Measurements from ENCODE around the gene BCAS3. TPM values are rescaled to one million over a fixed set of nuclear protein-coding genes. Genes with fewer than 3 reads are reported as not detected.

Gene BCAS3
- total RNA-seq, 1 donor from 2014 or later: 15.6 TPM

DNA sequence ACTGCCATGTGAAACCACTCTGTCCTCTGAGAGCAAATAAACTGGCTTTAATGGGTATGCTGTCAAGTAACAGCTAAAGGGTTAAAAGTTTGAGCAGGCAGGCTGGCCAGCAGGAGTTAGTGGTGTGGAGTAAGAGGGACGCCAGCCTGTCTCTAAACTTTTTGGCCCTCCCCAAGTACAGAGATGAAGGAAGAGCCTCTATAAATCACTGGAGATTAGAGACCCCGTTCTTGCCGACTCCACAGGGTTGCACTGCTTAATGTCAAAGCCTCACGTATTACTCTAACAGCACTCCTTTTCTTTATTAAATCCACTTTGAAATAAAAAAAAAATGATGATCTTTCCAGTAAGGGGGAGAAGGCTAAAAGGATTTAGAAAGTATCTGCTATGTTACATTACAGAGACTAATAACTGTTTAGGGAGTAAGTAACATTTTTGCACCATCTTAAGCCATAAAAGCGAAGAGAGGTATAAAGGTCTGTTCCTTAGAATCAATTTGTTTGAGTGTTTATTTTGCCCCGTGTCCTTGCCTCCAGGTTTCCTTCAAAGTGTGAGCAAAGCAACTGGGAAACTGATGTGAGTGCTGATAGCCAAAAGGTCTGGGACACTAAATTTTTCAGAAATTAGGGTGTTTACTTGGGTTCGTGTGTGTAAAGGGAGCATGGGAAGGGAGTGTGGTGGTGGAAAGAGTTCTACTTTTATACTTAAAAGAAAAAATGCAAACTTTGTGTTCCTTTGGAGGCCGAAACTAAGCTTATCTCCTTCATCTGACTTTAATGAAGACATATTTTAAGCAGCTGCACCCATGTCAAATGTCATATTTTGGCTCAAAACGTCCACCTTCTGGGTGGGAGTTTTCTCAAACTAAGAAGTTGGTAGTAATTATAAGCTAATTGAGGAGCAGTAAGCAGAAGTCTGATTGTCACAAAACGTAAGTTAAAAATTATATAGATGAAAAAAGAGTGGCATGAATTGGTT, 612.0 kb downstream of the BCAS3 start:
- ATAC-seq (ENCODE audit: poor library complexity): no peak

DNA sequence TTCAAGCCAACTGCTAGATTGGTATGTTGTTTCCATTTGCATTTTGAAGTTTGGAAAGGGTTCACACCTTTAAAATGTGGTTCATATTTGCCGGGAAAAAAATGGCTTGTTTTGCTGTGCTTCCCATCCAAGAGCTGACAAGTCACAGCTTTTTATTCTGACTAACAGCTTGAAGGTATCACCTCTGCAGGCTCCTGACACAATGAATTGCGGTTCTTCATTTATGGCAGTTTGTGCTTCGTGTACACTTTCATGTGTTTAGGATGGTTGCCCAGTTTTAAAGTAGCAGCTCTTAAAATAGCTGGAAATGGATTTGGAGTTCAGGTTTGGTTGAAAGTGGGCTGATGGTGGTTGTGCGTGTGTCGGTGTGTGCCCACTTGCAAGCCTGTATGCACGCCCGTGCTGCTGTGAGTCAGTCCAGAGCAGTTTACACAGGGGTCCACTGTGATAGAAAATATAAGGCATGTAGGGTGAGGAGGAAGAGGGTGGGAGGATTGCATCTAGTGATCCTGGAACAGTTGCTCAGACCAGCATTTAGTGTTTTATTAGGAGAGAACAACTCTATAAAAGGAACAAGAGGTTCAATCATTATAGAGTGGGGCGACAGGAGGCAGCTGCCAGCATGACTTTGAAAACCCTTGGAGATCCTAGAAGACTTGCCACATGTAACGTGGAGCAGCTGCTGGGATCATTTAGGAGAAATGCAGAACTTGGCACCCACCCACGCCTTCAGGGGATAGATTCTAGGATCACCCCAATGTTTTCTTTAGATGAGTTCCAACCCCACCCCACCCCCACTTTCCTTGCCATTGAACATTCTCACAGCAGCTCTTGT, 614.0 kb downstream of the BCAS3 start:
- ATAC-seq (ENCODE audit: poor library complexity) (peak; percentile 27), DNase-seq (no peak)
- intact Hi-C loops (cut with DNase I): no loop called here

More for the DNA sequence above, 612.0 kb downstream of the BCAS3 start:
- intact Hi-C loops (cut with DNase I): no loop called here
- no peak for DNase-seq

DNA sequence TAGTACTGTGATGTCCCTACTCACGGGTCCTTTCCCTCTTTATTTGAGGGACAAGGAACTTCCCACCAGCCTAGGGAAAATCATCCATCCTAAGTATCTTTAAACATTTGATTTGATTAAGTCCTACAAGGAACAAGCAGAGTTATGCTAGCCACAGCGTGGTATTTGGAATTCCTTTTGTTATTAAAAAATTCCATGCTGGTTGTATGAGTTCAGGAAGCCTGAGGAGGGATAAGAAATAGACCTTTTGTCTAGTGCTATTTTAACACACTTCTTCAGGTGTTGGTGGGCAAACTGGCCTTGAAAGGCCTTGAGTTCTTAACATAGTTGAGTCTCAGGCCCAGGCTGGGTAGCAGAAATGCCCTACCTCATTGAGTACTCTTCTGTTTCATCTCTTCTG, 616.6 kb downstream of the BCAS3 start:
- DNase-seq: no peak
- no peak for ATAC-seq (ENCODE audit: poor library complexity)
- intact Hi-C loops (cut with DNase I): no loop called here

DNA sequence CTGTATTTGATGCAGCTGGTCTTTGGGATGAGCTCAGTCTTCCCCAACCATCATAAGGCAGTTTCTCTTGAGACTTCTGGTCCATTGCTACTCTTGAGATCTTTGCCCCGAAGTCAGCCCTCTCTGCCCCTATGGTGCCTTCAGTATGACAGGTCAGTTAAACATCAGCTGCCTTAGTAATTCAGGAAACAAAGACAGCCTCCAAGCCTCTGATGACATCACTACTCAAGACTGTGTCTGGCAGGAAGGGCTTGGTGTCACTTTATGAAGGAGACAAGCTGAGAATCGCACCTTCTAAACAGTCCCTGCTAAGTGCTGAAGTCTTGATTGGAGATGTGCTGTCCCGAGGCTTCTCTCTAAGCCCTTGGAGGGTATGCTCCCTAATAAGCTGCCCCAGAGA, 617.1 kb downstream of the BCAS3 start:
- DNase-seq (no peak), ATAC-seq (ENCODE audit: poor library complexity) (peak; percentile 18)
- intact Hi-C loops (cut with DNase I): no loop called here

DNA sequence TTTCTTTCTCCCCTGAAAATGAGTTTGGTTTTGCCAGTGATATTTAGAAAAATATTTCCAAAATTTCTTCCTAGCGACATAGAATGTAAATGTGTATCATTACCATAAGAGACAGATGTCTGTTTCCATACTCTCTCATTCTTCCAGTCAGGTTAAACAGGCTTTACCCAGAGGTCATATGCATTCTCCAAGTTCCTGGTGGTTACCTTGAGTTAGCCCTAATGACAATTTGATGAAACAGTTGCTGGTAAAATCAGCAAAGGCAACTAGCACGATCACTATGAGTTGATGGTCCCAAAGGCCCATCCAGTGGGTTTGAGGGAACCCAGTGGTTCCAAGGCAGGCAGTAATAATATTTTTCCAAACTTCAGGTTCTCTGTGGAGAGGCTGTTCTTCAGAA, 618.4 kb downstream of the BCAS3 start:
- intact Hi-C loops (cut with DNase I): no loop called here

DNA sequence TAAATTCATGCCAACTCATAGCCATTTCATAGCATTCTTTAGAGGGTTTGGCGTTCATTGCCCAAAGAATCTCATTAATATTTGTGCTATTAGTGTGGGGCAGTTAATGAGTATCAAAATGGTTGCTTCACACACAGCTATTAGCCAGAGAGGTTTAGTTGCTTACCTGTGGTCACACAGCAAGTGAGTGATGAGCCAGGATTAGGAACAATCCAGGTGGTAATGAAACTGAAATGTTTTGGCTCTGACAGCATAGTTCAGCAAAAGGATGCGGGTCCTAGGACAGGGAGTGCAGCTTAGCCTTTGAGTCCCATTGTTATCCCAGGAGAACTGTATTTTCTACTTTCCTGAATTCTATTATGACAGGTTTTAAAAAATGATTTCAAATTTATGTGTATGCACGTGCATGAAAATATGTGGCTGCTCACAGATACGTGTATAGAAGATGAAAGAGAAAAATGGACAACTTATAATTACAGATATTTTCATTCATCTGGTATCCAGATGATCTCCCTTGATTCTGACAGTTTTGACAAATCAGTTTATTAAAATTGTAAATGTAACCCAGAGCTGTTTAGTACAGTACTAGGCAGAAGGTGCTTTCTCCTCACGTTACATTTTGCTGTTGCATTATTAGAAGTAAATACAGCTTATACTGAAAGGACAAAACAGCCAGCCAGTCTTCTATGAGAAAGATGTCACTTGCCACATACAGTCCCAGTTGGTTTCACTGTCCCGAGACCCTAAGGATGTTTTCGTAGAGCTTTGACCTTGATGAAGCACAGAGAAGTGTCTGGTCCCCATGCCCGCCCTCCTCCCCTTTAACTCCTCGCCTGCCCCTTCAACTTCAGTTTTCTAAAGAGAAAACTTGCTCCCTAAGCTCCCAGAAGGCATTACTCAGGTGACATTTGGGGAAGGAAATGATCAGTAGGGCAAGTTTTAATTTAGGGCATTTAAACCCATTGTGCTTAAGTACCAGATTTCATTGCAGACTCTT, 622.2 kb downstream of the BCAS3 start:
- intact Hi-C loops (cut with DNase I): no loop called here
- DNase-seq (no peak), ATAC-seq (ENCODE audit: poor library complexity) (no peak)

More for the DNA sequence above, 618.4 kb downstream of the BCAS3 start:
- ATAC-seq (ENCODE audit: poor library complexity) (no peak), DNase-seq (no peak)

DNA sequence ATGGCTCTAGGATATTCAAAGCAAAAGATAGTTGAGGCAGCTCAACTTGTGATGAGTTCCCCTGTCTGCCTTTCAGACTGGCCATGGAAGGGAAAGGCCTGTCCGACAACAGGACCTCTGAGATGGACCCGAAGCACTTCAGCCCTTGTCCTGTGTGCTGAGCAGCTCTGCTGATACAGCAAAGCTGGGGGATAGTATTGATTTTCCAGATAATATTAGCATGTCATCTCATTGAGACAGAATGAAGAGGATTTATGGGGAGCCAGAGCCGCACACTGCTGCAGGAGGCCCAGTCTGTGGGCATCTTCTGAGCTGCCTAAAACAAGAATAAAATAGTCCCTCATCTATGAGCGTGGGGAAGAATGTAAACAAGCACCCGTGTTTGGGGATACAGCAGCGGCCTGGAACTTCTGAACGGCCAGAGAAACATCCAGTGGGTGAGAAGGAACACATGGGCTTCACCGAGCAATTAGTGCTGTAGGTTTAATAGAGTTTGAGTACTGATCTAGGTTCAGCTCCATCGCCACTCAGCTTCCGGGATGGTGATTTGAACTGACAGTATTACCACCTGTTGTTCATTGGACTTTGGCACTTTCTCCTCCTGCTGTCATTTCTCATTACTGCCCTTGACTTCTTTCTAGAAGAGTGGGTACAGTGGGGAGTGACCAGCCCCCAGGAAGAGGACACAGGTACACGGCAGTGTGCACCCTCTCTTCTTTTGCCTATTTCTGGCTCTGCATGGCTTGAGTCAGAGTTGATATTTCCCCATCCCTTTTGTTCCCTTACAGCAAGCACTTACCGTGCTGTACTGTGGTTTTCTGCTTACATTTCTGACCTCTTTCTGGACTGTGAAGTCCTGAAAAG, 625.5 kb downstream of the BCAS3 start:
- intact Hi-C loops (cut with DNase I): no loop called here
- no peak for ATAC-seq (ENCODE audit: poor library complexity)
- no peak for DNase-seq

DNA sequence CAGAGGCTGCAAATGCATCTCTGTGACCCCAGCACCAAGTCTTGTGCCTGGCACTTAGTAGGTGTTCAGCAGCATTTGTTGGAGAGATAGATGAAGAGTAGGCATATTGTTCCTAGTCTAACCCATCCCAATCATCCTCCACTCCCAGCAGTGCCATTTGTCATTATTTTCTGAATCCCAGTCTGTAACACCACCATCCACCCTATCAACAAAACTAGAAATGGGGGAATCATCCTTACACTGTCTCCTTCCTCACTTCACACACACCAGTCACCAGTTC, 626.1 kb downstream of the BCAS3 start:
- ATAC-seq (ENCODE audit: poor library complexity) (no peak), DNase-seq (no peak)
- intact Hi-C loops (cut with DNase I): no loop called here

DNA sequence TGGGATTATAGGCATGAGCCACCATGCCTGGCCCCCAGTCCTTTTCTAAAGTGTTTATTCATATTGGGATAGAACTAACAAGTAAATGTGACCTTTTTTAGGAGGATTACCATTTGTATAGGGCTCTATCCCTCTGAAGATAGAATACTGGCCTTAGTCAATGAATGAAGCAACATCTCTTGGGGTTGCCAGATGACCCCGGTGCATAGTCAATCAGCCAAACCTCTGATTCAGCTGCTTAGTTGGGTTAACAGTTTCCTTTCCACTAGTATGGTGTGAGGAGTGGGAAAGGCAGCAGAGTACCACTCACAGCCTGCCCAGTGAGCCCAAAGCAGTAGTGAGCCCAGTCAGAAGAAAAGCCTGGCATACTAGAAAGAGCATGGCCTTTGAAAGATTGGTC, 627.4 kb downstream of the BCAS3 start:
- ATAC-seq (ENCODE audit: poor library complexity) (no peak), DNase-seq (no peak)
- intact Hi-C loops (cut with DNase I): no loop called here

DNA sequence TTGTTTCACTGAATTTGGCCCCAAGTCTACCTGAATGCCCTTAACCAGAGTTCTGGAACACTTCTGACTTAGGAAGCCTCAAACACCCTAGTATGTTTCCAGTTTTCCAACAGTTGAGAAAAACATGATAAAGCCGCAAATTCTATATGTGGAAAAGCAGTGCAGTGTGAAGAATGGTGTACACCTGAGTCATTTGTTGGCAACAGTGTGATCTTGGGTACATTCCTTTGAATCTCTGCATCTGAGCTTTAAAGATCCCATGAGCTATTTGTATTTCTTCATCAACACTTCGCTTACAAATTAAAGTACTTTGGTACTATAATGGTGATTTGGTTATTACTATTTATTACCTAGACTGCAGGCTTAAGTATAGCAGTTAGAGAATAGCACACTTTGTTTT, 628.4 kb downstream of the BCAS3 start:
- intact Hi-C loops (cut with DNase I): no loop called here
- DNase-seq (no peak), ATAC-seq (ENCODE audit: poor library complexity) (no peak)

DNA sequence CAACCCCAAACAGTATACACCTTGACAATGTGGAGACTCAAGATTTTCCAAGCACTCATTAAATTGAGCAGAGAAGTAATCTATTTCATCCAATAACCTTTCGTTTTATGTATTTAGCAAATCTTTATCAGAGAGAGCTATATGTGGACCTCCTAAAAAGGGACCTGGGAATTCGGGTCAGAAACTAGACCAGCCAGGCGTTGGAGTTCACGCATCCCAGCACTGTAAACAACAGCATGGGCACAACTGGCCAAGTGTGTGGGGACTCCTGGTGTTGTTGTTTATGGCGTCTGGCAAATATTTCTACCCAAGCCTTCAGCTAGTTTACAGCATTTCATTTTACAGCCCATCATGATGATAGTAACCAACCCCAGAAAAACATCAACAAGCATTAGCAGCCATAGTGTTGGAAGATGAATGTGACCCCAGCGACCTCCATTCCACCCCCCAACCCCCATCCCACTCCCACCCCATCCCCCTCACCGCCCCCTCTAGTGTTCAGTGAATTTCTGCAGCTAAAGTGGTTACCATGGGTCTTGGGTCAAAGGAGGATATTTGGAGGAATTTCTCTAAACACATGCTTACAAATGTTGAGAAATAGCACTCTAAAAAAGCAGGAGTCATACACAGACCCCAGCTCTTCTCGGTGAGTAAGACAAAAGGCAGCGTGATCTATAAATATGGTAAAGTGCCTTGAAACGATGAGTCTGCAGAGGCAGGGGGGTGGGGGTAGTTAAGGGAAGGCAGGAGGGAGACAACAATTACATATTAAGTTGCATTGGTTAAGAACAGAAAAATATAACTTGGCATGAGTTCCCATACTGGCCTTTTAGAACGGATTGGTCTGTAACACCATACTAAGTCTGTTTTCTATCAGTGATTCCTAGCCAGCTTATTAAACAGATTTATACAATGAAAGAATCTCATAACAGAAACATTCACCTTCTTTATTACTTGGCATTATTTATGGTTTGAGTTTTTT, 630.5 kb downstream of the BCAS3 start:
- intact Hi-C loops (cut with DNase I): no loop called here
- ATAC-seq (ENCODE audit: poor library complexity): no peak
- no peak for DNase-seq

DNA sequence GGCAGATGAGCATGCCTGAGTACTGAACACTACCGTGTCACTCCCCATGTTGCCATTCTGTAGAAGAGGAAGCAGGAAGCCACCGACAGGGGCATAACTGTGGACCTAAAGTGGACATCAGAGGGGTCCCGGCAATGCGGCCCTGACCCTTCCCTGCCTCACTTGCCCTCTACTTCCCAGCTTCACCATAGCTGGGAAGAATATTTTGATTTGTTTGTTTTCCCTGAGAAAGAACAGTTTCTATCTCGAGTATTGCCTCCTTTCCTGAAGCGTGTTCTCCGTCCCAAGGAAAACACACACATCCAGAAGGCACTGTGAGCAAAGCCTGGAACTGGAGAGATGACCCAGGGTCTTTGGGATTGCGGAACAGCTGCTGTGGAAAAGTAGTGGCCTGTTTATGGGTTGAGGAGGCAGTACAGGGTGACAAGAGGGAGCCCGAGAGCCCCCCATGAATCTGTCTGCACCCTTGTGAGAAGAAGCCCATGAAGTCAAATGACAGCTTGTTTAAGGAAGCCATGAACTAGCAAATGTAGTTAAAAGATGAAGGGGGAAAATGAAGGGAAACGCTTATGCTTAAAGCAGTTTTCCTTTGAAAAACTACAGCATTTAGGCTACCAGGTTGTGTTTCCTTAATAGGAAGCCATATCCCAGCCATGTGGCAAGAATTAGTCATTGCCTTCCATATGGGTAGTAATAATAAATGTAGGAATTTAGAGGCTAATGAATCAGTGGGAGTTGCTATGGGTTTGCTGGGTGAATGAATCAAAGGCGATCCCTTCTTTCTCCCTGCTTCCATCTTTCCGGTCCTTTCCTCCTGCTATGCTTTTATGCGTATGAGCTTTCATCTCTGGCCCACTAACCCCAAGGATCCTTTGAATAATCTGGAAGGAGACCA, 632.0 kb downstream of the BCAS3 start:
- ATAC-seq (ENCODE audit: poor library complexity) (no peak), DNase-seq (no peak)
- intact Hi-C loops (cut with DNase I): no loop called here

DNA sequence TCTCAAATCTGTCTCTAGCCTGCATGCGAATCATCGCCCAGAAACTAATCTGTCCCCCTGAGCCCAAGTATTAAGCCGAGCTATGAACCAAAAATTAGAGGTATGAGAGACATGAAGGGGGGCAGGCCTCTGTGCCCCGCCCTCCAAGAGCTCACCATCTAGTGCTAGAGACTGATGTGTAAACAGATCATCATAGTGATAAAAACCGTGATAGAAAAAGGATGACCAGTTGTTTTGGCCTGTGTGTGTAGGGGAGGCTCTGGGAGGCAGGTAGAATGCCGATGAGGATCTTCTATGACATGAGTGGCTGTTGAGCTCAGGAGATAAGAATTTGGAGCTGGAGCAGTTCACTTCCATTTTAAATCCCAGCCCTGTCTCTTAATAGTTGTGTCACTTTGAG, 632.9 kb downstream of the BCAS3 start:
- ATAC-seq (ENCODE audit: poor library complexity) (no peak), DNase-seq (no peak)
- intact Hi-C loops (cut with DNase I): no loop called here

DNA sequence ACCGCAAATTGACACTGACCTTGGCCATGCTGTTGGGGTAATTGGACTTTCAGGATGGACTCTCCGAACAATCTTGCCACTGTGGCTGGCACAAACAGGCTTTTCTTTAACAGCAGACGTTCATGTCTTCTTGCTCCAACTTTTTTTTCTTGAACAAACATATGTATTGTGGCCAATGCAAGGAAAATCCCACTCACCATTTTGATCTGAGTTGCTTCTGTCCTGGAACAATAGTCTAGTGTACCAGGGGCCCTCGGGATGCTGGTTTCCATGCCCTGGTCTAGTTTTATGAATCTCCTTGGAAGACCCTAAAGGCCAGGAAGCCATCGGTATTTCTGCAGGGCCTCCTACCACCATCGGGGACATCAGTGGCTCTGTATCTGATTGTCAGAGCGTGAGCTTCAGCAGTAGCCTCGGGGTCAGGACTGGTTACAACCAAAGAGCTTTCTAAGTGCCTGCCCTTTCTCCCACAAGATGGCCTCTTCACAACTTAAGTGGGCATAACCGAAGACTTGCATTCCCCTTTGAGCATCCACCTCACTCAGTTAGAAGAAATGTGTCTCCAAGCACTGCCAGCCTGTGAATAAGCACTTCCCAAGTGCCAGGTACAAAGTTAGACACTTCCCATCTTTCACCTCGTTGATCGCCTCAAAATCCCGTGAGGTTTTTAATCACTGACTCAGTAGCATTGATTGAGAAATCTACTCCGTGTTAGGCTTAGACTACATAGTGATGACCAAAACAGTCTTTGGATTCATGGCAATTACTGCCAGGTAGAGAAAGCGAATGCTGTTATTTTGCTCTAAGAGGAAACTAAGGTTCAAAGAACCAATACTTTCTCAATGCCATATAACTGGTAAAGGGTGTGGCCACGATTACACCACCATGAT, 635.0 kb downstream of the BCAS3 start:
- DNase-seq (no peak), ATAC-seq (ENCODE audit: poor library complexity) (no peak)
- intact Hi-C loops (cut with DNase I): no loop called here
